PC-9 (cell line): ENCODE measurements around the gene IL4I1. TPM values are rescaled to one million over a fixed set of nuclear protein-coding genes. Genes with fewer than 3 reads are reported as not detected.
A peak's percentile ranks its signal among the peaks of the same experiment; 100 is the strongest.
"Not testable (repeated sequence)": the region's sequence is repeated elsewhere in the genome, so short reads cannot be mapped to it uniquely, and the experiment has no call there.

Source experiments
- Bru-seq: library from RNA; stranded (reverse); fragments of 400-500 nt; gene quantifications from one replicate; lab custom pipeline; 2021; lab: Mats Ljungman, UMichigan
- BruChase-seq, 2 experiments: library from RNA; stranded (reverse); fragments of 400-500 nt; gene quantifications; one replicate each; lab custom pipeline; 2021; lab: Mats Ljungman, UMichigan
- BruUV-seq: library from RNA; stranded (reverse); fragments of 400-500 nt; replicated peaks from 2 replicates; lab custom pipeline; 2021; lab: Mats Ljungman, UMichigan
- CTCF ChIA-PET: fragments of 300-600 bp; sonication (Branson Sonifier 250); formaldehyde crosslinking; loops from one replicate; lab custom pipeline; 2022; ENCODE audit warnings: antibody characterized with exemption; lab: Charles Lee
- POLR2A ChIA-PET: fragments of 300-600 bp; sonication (Branson Sonifier 250); formaldehyde crosslinking; loops from one replicate; lab custom pipeline; 2022; ENCODE audit warnings: antibody characterized with exemption; ENCODE audit not compliant: unreplicated experiment; lab: Charles Lee
- DNase-seq, 2 experiments: peaks; one replicate each; pipeline versions ENCODE4 v3.0.0 to v3.0.0-alpha.2; 2015 to 2022; ENCODE audit warnings: mixed read lengths in 1 of 2
- H2AFZ ChIP-seq: fragments of 200-600 bp; sonication (generic); 2 replicates; pipeline ENCODE4 v1.8.1; 2017; ENCODE audit warnings: antibody characterized with exemption
- H3F3A ChIP-seq: fragments of 200-600 bp; sonication (generic); 2 replicates; pipeline ENCODE4 v1.8.1; 2017; ENCODE audit warnings: antibody characterized with exemption, mild to moderate bottlenecking, low read depth; ENCODE audit not compliant: insufficient read depth
- H3K27ac ChIP-seq: fragments of 200-600 bp; sonication (generic); 2 replicates; pipeline ENCODE4 v1.6.1; 2016; ENCODE audit warnings: mixed run types
- H3K27me3 ChIP-seq: fragments of 200-600 bp; sonication (generic); 2 replicates; pipeline ENCODE4 v1.6.1; 2016; ENCODE audit warnings: low read depth, mixed run types; ENCODE audit not compliant: insufficient read depth
- H3K36me3 ChIP-seq: fragments of 200-600 bp; sonication (generic); 2 replicates; pipeline ENCODE4 v1.6.1; 2016; ENCODE audit warnings: low read depth, mixed run types
- H3K4me1 ChIP-seq: fragments of 200-600 bp; sonication (generic); replicated peaks from 2 replicates; pipeline ENCODE4 v1.6.1; 2016; ENCODE audit warnings: mixed run types; ENCODE audit not compliant: insufficient read depth
- H3K4me2 ChIP-seq: fragments of 200-600 bp; sonication (generic); 2 replicates; pipeline ENCODE4 v1.6.1; 2017; ENCODE audit warnings: mixed run types
- H3K4me3 ChIP-seq: fragments of 200-600 bp; sonication (generic); 2 replicates; pipeline ENCODE4 v1.6.1; 2016; ENCODE audit warnings: mixed run types
- H3K79me2 ChIP-seq: fragments of 200-600 bp; sonication (generic); 2 replicates; pipeline ENCODE4 v1.6.1; 2017; ENCODE audit warnings: low read depth, mixed run types
- H3K9me2 ChIP-seq: fragments of 200-600 bp; sonication (generic); 2 replicates; pipeline ENCODE4 v1.8.1; 2017; ENCODE audit warnings: mild to moderate bottlenecking; ENCODE audit not compliant: insufficient read depth
- H3K9me3 ChIP-seq: fragments of 200-600 bp; sonication (generic); 2 replicates; pipeline ENCODE4 v1.8.1; 2016; ENCODE audit warnings: low read depth; ENCODE audit not compliant: insufficient read depth
- H4K20me1 ChIP-seq: fragments of 200-600 bp; sonication (generic); 2 replicates; pipeline ENCODE4 v1.8.1; 2017; ENCODE audit not compliant: insufficient read depth
- CTCF ChIP-seq: fragments of 200-600 bp; sonication (generic); conservative IDR thresholded peaks from 2 replicates; pipeline ENCODE4 v1.6.1; 2017; ENCODE audit warnings: mixed run types, antibody characterized with exemption, mild to moderate bottlenecking, moderate library complexity
- EZH2 ChIP-seq: fragments of 200-600 bp; sonication (generic); IDR thresholded peaks from 2 replicates; pipeline ENCODE4 v1.8.0; 2017; ENCODE audit warnings: antibody characterized with exemption, low read depth
- intact Hi-C: fragments of 100-400 bp; cut with micrococcal nuclease; formaldehyde crosslinking; loops from one replicate; pipeline ENCODE4 v1.10.0; 2022; ENCODE audit not compliant: unreplicated experiment
- long read RNA-seq: library from polyadenylated mRNA; stranded (forward); transcript quantifications from one replicate; pipeline ENCODE4 v2.0.0, GENCODE V29; 2022
- total RNA-seq: library from RNA; stranded (reverse); gene quantifications from 2 replicates; pipeline ENCODE4 v1.2.3, GENCODE V29; 2021

The IL4I1 gene
- total RNA-seq (0.85 TPM in 1 of 2 replicates, not detected in the other), Bru-seq, nascent RNA (percentile 17 among the genes with signal in this experiment), BruChase-seq, experiment 1, labeled RNA remaining after a 2-hour chase (percentile 24 among the genes with signal in this experiment), BruChase-seq, experiment 2, labeled RNA remaining after a 6-hour chase (percentile 16 among the genes with signal in this experiment)
- long read RNA-seq = 0 reads

GRCh38 chr19:49896863-49897621 lies at the start of gene IL4I1:
Gene IL4I1, minus strand, starts transcription at chr19:49896887. Its CDS starts 727 bp downstream, at chr19:49896160.
- Histone ChIP-seq H3K27ac (no peak within 1 kb of the TSS), H3K79me2 (no peaks in the 10 kb centered on the region), H3K4me2 (peak within 1 kb of the TSS; percentile 47), H3K9me3 (no peaks in the 10 kb centered on the region), H4K20me1 (no peaks in the 10 kb centered on the region), H3K4me3 (no peak within 1 kb of the TSS), H3K36me3 (no peaks in the 10 kb centered on the region), H3K27me3 (no peaks in the 10 kb centered on the region), H3K9me2 (no peaks in the 10 kb centered on the region), H3K4me1 (peaks cover 14% of the 10 kb centered on the region), H3F3A (no peaks in the 10 kb centered on the region), H2AFZ (no peak within 1 kb of the TSS)
- POLR2A ChIA-PET = interaction anchor here (0.5 kb wide), 1 partner anchor 35 kb away, joined by 8 read pairs; no protein-coding TSS in a partner anchor
- DNase-seq = no peak
- CTCF ChIA-PET = interaction anchor here (0.6 kb wide), 1 partner anchor 184 kb away, joined by 9 read pairs; no protein-coding TSS in a partner anchor
- intact Hi-C loops = no loop called here
- no peak for TF ChIP-seq CTCF
- TF ChIP-seq EZH2 = no peak
- BruUV-seq = no TSS peak

- no TSS peak for BruUV-seq
- DNase-seq = no peak
Observed at GRCh38 chr19:49946415-49946814, 49.7 kb upstream of the IL4I1 start.

GRCh38 chr19:49944567-49944966 lies 47.9 kb upstream of the IL4I1 start:
- POLR2A ChIA-PET, intact Hi-C loops: not testable (repeated sequence)

More at GRCh38 chr19:49946415-49946814, 49.7 kb upstream of the IL4I1 start:
- peaks cover 13% of the 10 kb centered on the region for H3K4me1 ChIP-seq
- POLR2A ChIA-PET = no interaction called here
- no peaks in the 10 kb centered on the region for H3K9me3 ChIP-seq
- no peaks in the 10 kb centered on the region for H4K20me1 ChIP-seq
- no peak overlapping the region for H3K4me3 ChIP-seq
- CTCF ChIA-PET = no interaction called here
- intact Hi-C loops = no loop called here
- no peaks in the 10 kb centered on the region for H3K79me2 ChIP-seq
- peaks cover 7% of the 10 kb centered on the region; the same call in 1 of the 2 replicates for H3F3A ChIP-seq
- no peaks in the 10 kb centered on the region for H3K36me3 ChIP-seq
- TF ChIP-seq EZH2 (no peak), CTCF (no peak)
- H3K9me2 ChIP-seq = no peaks in the 10 kb centered on the region
- no peak overlapping the region for H3K4me2 ChIP-seq
- H2AFZ ChIP-seq = no peak overlapping the region
- no peak overlapping the region for H3K27ac ChIP-seq
- peaks cover 11% of the 10 kb centered on the region; the same call in 1 of the 2 replicates for H3K27me3 ChIP-seq

More at GRCh38 chr19:49944567-49944966, 47.9 kb upstream of the IL4I1 start:
- DNase-seq, H3K4me2 ChIP-seq, H2AFZ ChIP-seq, H3K36me3 ChIP-seq, H3K9me3 ChIP-seq, H3K9me2 ChIP-seq, H3K27ac ChIP-seq, H3K79me2 ChIP-seq, CTCF ChIA-PET, BruUV-seq, H4K20me1 ChIP-seq, H3K4me3 ChIP-seq: not testable (repeated sequence)
- Histone ChIP-seq H3K27me3 (peaks cover 11% of the 10 kb centered on the region; the same call in 1 of the 2 replicates), H3K4me1 (peaks cover 13% of the 10 kb centered on the region), H3F3A (peaks cover 12% of the 10 kb centered on the region; the same call in 1 of the 2 replicates)
